Activated naive CD8-positive, alpha-beta T cell (primary cell): ENCODE measurements around the gene NDEL1.
"Not testable (repeated sequence)": the region's sequence is repeated elsewhere in the genome, so short reads cannot be mapped to it uniquely, and the experiment has no call there.

Source experiments
- H3K27ac Mint-ChIP-seq: one replicate; pipeline ENCODE4 v1.8.0; 2021; ENCODE audit warnings: mixed read lengths
- H3K27me3 Mint-ChIP-seq: one replicate; pipeline ENCODE4 v1.8.0; 2021; ENCODE audit warnings: mixed read lengths
- H3K36me3 Mint-ChIP-seq: one replicate; pipeline ENCODE4 v1.8.0; 2021; ENCODE audit warnings: mixed read lengths
- H3K4me1 Mint-ChIP-seq: one replicate; pipeline ENCODE4 v1.8.0; 2021; ENCODE audit warnings: low read depth, mixed read lengths
- H3K4me3 Mint-ChIP-seq: one replicate; pipeline ENCODE4 v1.8.0; 2021; ENCODE audit warnings: mild to moderate bottlenecking, mixed read lengths
- H3K9me3 Mint-ChIP-seq: one replicate; pipeline ENCODE4 v1.8.0; 2021; ENCODE audit warnings: low read depth, mixed read lengths

NDEL1 gene

DNA sequence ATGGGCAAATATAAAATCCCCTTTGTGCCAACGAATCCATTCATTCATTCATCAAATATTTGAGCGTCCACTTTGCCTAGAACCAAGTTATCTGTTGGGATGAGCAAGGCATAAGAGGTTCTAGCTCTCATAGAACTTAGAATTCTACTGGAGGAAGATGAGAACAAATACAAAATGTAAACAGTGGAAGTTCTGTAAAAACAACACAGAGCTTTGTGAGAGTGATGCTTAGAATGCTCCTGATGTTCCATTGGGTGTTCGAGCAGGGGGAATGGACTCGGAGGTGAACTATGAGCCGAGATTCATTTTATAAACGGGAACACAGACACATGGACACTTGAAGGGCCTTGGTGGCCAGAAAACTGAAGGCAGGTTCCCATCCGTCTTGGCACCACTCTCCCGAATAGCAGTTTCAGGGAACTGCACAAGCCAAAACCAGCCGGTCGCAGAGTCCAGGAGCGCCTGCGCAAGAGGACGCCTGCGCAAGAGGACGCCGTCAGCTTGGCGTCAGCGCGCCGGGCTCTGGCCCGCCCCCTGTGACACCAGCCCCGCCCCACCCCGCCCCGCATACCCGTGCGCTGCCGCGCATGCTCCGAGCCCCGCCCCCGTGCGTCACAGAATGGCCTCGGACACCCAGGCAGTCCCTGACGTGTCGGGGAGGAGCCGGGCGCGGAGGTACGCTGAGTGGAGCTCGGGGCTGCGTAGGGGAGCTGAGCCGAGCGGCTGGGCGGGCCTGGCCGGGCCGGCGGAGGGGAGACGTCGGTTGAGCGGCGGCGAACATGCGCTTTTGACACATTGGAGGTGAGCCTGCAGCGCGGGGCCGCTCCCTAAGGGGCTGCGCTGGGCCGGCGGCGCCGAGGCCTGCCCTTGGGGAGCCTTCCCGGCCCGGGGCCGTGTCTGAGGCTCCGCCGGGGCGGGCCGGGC is at the start of gene NDEL1:
Gene NDEL1, plus strand, starts transcription at position 640 of the 924 bp plus-strand sequence. CDS start 8,388 bp downstream, outside the sequence.
- Mint-ChIP-seq H3K27ac (peak within 1 kb of the TSS; percentile 97), H3K9me3 (no peaks in the 10 kb centered on the region), H3K27me3 (no peaks in the 10 kb centered on the region), H3K4me3 (peak within 1 kb of the TSS; percentile 99), H3K4me1 (peaks cover 37% of the 10 kb centered on the region), H3K36me3 (peaks cover 8% of the 10 kb centered on the region)

DNA sequence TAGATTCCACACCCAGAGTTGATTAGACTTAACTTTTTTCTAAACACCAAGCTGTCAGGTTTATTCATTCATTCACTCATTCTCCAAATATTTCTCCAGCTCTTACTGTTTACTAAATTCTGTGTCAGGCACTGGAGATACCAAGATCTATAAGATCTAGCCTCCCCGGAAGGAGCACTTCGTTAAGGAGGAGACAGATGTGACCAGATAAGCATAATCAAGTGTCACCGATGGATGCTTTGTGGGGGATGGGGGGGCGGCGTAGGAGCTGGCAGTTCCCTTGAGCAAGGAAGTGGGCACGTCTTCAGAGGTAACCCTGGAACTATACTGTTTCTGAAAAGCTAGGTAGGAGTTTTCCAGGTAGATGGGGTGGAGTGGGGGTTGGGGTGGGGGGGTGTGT is 48.8 kb upstream of the NDEL1 start:
- H3K36me3 Mint-ChIP-seq, result peaks cover 11% of the 10 kb centered on the region
- H3K27ac Mint-ChIP-seq, result no peak overlapping the region
- H3K27me3 Mint-ChIP-seq, result no peaks in the 10 kb centered on the region
- peaks cover 22% of the 10 kb centered on the region for H3K4me1 Mint-ChIP-seq
- H3K4me3 Mint-ChIP-seq, result no peak overlapping the region
- H3K9me3 Mint-ChIP-seq, result no peaks in the 10 kb centered on the region

GRCh38 chr17:8387914-8388651 is 47.6 kb upstream of the NDEL1 start:
- H3K27ac Mint-ChIP-seq, result no peak overlapping the region

GRCh38 chr17:8391711-8392110 is 44.0 kb upstream of the NDEL1 start:
- Mint-ChIP-seq H3K36me3 (peaks cover under 1% of the 10 kb centered on the region), H3K27ac (no peak overlapping the region), H3K27me3 (peaks cover 2% of the 10 kb centered on the region), H3K4me1 (peaks cover 13% of the 10 kb centered on the region), H3K9me3 (no peaks in the 10 kb centered on the region), H3K4me3 (no peak overlapping the region)

More at GRCh38 chr17:8387914-8388651, 47.6 kb upstream of the NDEL1 start:
- H3K4me3 Mint-ChIP-seq, result no peak overlapping the region
- H3K27me3 Mint-ChIP-seq, result no peaks in the 10 kb centered on the region
- peaks cover 2% of the 10 kb centered on the region for H3K36me3 Mint-ChIP-seq
- no peaks in the 10 kb centered on the region for H3K9me3 Mint-ChIP-seq
- peaks cover 16% of the 10 kb centered on the region for H3K4me1 Mint-ChIP-seq

DNA sequence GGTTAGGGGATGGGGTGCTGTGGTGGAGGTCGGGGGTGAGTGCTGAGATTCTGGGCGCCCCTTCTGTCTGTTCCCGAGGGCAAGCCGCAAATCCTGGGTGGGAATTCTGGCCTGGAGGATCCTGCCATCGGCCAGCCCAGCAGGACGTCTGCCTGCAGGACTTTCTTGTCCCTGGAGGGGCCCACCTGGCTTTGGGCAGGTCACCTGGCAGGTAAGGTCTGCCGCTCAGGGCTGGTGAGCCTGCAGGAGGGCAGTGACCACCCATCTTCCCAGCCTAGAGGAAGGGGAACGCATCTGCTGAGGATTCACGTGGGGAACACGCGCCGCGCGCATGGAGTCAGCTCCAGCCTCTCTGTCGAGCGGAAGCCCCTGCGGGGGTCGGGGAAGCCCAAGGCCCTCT is 43.4 kb upstream of the NDEL1 start:
- no peak overlapping the region for H3K4me3 Mint-ChIP-seq
- H3K27me3 Mint-ChIP-seq, result peaks cover 2% of the 10 kb centered on the region
- H3K4me1 Mint-ChIP-seq, result peaks cover 11% of the 10 kb centered on the region
- no peak overlapping the region for H3K27ac Mint-ChIP-seq
- no peaks in the 10 kb centered on the region for H3K36me3 Mint-ChIP-seq
- no peaks in the 10 kb centered on the region for H3K9me3 Mint-ChIP-seq

DNA sequence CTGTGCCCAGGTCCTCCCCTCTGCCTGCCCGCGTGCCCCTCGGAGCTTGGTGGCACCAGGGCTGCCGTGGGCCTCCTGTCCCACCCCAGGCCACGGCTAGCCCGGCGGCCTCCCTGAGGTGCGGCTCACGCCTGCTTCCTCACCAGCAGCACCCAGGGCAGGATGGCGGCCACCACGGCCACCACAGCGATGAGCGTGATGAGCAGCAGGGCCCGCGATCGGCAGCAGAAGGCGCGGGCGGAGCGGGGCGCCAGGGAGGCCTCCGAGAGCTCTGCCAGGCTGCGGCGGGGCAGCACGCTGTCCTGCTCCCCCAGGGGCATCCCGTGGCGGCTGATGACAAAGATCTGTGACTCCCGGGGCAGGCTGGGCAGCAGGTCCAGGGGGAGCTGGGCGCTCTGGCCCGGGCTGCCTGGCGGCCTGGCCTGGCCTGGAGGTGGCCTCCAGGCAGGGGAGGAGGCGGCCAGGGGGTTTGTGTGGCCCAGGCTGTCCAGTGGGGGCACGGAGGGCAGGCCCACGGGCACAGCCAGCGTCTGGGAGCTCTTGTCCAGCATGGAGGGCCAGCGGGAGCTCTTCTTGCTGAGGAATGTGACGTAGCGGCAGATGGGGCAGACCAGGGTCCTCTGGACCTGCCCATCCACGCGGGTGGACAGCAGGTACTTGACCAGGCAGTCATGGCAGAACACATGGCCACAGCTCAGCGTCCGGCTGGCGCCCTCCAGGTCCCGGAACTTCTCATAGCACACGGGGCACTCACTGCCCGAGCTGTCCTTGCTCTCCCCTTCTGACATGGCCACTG is 42.8 kb upstream of the NDEL1 start:
- H3K9me3 Mint-ChIP-seq, result no peaks in the 10 kb centered on the region
- H3K4me1 Mint-ChIP-seq, result peaks cover 11% of the 10 kb centered on the region
- H3K27ac Mint-ChIP-seq, result no peak overlapping the region
- no peaks in the 10 kb centered on the region for H3K36me3 Mint-ChIP-seq
- peaks cover 2% of the 10 kb centered on the region for H3K27me3 Mint-ChIP-seq
- H3K4me3 Mint-ChIP-seq, result no peak overlapping the region

GRCh38 chr17:8393470-8394231 is 42.0 kb upstream of the NDEL1 start:
- H3K9me3 Mint-ChIP-seq, result no peaks in the 10 kb centered on the region
- H3K4me1 Mint-ChIP-seq, result peaks cover 11% of the 10 kb centered on the region
- H3K27me3 Mint-ChIP-seq, result peaks cover 7% of the 10 kb centered on the region
- peak overlapping the region; percentile 32 for H3K4me3 Mint-ChIP-seq
- peak overlapping the region; percentile 80 for H3K27ac Mint-ChIP-seq
- H3K36me3 Mint-ChIP-seq, result no peaks in the 10 kb centered on the region

DNA sequence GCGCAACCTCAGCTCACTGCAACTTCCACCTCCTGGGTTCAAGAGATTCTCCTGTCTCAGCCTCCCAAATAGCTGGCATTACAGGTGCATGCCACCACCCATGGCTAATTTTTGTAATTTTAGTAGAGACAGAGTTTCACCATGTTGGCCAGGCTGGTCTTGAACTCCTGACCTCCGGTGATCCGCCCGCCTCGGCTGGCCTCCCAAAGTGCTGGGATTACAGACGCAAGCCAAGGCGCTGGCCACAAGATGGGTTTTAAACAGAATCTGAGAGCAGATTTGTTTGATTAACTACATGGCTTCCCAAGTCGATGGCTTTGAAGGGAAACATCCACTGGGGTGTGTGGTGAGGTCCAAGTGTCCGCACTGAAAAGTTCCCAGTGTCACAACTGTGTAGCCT is 41.2 kb upstream of the NDEL1 start:
- not testable (repeated sequence) for H3K27me3 Mint-ChIP-seq, H3K36me3 Mint-ChIP-seq, H3K9me3 Mint-ChIP-seq, H3K27ac Mint-ChIP-seq, H3K4me3 Mint-ChIP-seq
- peaks cover 11% of the 10 kb centered on the region for H3K4me1 Mint-ChIP-seq

DNA sequence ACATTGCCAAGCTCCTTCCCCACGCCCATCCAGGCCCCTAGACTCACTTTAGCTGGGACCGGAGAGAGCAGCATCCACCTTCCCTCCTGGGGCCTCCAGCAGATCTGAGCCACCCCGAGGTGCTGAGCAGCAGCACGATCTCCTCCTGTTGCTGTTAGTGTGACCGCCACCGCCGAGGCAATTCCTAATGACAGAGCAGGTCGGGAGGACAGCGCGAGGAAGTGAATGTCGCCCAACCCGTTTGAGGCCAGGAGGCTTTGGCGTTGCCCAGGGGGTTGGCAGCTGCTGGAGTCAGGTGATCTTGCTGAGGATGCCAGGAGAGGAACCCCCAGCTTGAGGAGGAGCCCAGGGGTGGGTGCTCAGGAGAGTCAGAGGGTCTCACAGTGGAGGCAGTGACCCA is 38.0 kb upstream of the NDEL1 start, which contains the start of gene RNF222:
Gene RNF222, minus strand, starts transcription at position 192 of the 400 bp plus-strand sequence. CDS start 4,366 bp downstream, outside the sequence.
- H3K4me3 Mint-ChIP-seq, result no peak within 1 kb of the TSS
- peaks cover 15% of the 10 kb centered on the region for H3K27me3 Mint-ChIP-seq
- H3K4me1 Mint-ChIP-seq, result peaks cover 11% of the 10 kb centered on the region
- H3K27ac Mint-ChIP-seq, result no peak within 1 kb of the TSS
- H3K36me3 Mint-ChIP-seq, result no peaks in the 10 kb centered on the region
- H3K9me3 Mint-ChIP-seq, result no peaks in the 10 kb centered on the region

DNA sequence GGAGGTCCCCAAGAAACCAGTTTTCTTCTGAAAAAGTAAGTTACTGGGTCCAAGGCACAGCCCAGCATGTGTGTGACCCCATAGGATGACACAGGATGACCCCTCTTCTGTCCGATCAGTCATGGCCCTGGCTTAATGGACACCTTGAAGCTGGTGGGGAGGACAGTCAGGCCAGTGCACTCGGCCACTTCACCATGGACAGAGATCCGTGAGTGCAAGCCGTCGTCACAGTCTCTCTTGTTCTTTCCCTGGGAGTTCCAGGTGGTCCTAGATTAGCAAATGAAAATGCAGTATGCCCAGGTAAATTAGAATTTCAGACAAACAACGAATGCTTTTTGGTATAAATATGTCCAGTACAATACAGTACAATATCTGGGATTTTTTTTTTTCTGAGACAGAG is 36.7 kb upstream of the NDEL1 start:
- Mint-ChIP-seq H3K4me3 (no peak overlapping the region), H3K4me1 (peaks cover 4% of the 10 kb centered on the region), H3K9me3 (no peaks in the 10 kb centered on the region), H3K36me3 (no peaks in the 10 kb centered on the region), H3K27ac (no peak overlapping the region), H3K27me3 (peaks cover 16% of the 10 kb centered on the region)

DNA sequence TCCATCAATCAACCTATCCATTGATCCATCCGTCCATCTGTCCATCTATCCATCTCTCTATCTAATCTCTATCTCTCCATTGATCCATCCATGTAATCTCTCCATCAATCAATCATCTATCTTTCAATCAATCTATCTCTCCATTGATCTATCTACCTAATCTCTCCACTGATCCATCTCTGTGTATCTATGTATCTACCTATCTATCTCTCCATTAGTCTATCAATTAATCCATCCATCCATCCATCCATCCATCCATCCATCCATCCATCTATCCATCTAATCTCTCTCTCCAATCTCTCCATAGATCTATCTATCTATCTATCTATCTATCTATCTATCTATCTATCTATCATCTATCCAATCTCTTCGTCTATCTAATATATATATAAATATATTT is 34.6 kb upstream of the NDEL1 start:
- Mint-ChIP-seq H3K27ac (no peak overlapping the region), H3K4me3 (no peak overlapping the region), H3K4me1 (no peaks in the 10 kb centered on the region), H3K36me3 (no peaks in the 10 kb centered on the region), H3K27me3 (peaks cover 14% of the 10 kb centered on the region), H3K9me3 (no peaks in the 10 kb centered on the region)

GRCh38 chr17:8402921-8403536 is 32.7 kb upstream of the NDEL1 start:
- no peaks in the 10 kb centered on the region for H3K9me3 Mint-ChIP-seq
- no peaks in the 10 kb centered on the region for H3K36me3 Mint-ChIP-seq
- H3K4me1 Mint-ChIP-seq, result no peaks in the 10 kb centered on the region
- peaks cover 15% of the 10 kb centered on the region for H3K27me3 Mint-ChIP-seq
- no peak overlapping the region for H3K27ac Mint-ChIP-seq
- no peak overlapping the region for H3K4me3 Mint-ChIP-seq

- no peak overlapping the region for H3K27ac Mint-ChIP-seq
- H3K4me1 Mint-ChIP-seq, result no peaks in the 10 kb centered on the region
- H3K36me3 Mint-ChIP-seq, result no peaks in the 10 kb centered on the region
- peaks cover 16% of the 10 kb centered on the region for H3K27me3 Mint-ChIP-seq
- no peaks in the 10 kb centered on the region for H3K9me3 Mint-ChIP-seq
- H3K4me3 Mint-ChIP-seq, result no peak overlapping the region
Measured at GRCh38 chr17:8405499-8406016, 30.1 kb upstream of the NDEL1 start.
